D721Med (cell line): ENCODE data around the gene NFATC2.

Experiments used
- DNase-seq: peaks from one replicate; pipeline ENCODE4 v3.0.0; 2011; ENCODE audit warnings: low spot score; ENCODE audit not compliant: insufficient read length
- FAIRE-seq: peaks from 2 replicates; lab custom pipeline; 2011; peaks lifted over from hg19 to GRCh38; lab: Jason Lieb, UNC
- CTCF ChIP-seq: IDR thresholded peaks from 2 replicates; pipeline ENCODE4 v1.5.1; 2012; ENCODE audit warnings: mild to moderate bottlenecking, control low read depth; ENCODE audit not compliant: insufficient read depth; ENCODE audit errors: missing control alignments

NFATC2 gene

GRCh38 chr20:51488331-51488730 lies 54.2 kb downstream of the NFATC2 start:
- DNase-seq (no peak), FAIRE-seq (no peak)
- no peak for TF ChIP-seq CTCF

- DNase-seq (no peak), FAIRE-seq (no peak)
- TF ChIP-seq CTCF = no peak
Measured at GRCh38 chr20:51487565-51488268, 54.8 kb downstream of the NFATC2 start.

- TF ChIP-seq CTCF = no peak
- DNase-seq (no peak), FAIRE-seq (no peak)
Measured at GRCh38 chr20:51487076-51487475, 55.4 kb downstream of the NFATC2 start.

- no peak for TF ChIP-seq CTCF
- DNase-seq (no peak), FAIRE-seq (no peak)
Measured at GRCh38 chr20:51486197-51487005, 56.1 kb downstream of the NFATC2 start.

- no peak for TF ChIP-seq CTCF
- FAIRE-seq = no peak
- no peak for DNase-seq
Measured at GRCh38 chr20:51484831-51485230, 57.7 kb downstream of the NFATC2 start.

GRCh38 chr20:51484141-51484815 lies 58.2 kb downstream of the NFATC2 start:
- TF ChIP-seq CTCF = no peak
- no peak for DNase-seq
- FAIRE-seq = no peak
